Measurements from ENCODE around the gene ACTRT2.

Gene ACTRT2

DNA sequence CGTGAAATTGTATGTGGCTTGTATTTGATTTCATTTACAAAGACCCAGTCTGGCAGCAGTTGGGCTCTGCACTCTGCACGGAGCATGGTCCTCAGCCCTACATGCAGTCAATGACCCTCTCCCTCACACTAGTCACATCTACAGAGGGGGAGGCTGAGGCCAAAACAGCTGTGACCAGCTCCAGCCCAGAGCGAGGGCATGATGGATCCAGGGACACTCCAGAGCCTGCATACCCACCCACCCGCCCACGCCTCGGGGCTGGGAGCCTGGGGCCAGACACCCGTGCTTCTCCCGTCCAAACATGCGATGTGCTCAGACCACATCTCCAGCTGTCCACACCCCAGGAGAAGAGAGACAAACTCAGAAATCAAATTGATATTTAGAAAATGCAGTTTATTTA, 33.8 kb downstream of the ACTRT2 start:
- DNase-seq (ENCODE audit: low read depth): no peak

DNA sequence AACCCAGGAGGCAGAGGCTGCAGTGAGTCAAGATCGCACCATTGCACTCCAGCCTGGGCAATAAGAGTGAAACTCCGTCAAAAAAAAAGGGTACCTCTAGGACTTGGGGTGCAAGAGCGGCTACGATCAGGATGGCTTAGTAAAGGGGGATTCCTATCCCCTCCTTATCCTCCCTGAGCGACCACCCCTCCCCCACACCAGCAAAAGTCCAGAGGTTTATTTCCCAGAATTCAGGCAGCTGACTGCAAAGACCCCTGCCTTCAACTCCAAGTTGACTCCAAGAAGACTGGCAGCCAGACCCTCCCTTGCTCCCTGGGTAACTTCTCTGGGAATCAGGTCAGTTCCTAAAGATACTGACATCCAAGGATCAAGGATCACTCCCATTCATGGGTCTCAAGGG, 35.4 kb downstream of the ACTRT2 start:
- no peak for DNase-seq (ENCODE audit: low read depth)

DNA sequence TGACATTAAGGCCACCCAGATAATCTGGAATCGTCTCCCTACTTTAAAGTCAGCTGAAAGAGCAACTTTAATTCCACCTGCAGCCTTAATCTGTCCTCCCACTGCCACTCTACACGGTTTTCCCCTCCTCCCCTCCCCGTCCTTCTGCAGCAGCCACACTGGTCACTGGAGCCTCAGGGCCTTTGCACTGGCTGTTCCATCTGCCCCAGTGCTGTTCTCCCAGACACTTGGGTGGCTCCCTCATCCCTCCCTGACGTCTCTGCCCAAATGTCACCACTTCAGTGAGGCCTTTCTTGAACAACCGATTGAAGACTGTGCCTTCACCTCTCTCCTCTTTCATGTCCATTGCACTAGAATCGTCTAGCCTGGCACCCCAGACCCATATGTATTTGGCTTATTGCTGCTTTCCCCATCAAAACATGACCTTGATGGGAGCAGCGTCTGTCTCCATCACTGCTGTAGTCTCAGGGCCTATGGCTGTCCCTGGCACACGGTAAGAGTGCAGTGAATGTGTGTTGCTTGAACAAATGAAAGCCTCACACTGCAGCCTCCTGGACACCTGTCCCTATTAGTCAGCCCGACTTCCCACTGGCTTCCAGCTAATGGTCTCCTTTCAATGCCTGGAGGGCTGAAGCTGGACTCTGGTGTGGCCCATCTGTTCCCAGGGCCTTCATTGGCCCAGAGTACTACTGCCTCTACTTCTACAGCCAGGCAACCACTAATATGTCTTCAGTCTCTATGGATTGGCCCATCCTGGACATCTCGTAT, 37.2 kb downstream of the ACTRT2 start:
- DNase-seq (ENCODE audit: low read depth): no peak

DNA sequence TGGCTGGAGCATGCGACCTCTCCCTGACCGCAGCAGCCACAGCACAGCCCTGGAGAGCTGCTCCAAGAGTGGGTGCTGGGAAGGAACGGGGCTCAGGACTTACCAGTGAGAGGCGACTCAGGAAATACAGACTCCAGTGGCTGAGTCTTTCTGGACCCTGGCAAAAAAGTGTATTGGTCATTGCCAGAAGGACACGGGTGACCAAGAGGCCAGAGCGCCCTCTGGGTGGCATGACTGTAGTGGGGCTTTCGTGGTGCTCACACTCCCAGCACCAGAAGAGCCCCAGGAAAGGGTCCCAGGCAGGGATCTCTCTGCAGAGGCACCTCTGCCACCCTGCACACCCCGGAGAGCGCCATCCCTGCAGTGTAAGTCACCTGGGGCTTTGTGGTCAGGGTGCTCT, 38.9 kb downstream of the ACTRT2 start:
- no peak for DNase-seq (ENCODE audit: low read depth)

DNA sequence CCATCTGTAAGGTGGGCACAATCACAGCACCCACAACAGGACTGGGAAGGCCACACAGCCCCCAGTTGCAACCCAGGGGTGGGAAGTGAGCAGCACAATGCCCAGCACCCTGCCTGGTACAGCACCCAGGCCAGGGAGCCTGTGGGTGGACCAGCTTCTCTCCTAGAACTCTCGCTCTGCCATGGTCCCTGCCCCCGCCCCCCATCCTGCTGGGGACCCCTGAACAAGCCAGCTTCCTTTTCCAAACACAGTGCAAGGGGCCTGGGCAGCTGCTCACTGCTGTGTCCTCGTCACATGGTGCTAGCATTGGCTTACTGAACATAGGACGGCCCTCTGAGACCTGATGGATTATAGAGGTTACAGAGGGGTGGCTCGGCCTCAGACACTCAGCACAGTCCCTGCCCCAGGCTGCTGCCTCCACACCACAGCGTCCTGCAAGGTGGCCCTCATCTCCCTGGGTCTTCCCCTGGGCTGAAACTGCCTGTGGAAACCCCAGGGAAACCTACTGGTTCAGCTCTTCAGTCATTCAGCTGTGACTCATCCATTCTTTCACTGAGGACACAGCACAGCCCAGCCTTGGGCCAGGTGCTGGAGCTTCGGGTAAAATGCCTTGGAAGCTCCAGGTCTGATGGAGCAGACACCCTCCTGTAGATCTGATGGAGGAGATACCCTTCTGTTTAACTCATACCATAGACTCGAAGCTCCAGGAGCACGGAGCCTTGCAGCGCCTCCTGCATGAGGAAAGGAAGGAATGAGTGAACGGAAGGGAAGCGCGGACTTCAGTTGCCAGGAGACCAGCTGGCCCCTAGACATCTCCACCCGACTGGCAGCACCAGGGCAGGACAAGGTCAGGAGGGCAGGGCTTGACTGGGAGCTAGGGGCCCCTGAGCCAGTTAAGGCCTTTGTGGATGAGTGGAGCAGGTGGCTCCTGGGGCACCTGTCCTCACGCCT, 39.6 kb downstream of the ACTRT2 start:
- no peak for DNase-seq (ENCODE audit: low read depth)

DNA sequence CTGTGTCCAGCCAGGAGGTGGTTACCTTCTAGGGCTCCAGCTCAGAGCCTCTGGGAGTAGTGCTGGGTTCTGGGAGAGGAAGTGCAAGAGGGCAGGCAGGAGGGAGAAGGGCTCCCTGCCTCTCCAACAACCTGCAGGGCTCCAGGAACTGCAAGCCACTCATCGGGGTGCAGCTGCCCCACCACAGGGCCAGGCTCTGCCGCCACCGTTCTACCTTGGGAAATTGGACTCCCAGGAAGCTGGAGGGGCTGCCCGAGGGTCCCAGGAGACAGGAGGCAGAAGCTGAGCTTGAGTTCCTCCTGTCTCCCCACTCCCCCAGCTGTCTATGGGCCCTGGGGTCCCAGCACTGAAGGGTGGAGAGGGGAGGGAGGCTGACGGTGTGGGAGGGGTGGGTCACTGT, 40.3 kb downstream of the ACTRT2 start:
- no peak for DNase-seq (ENCODE audit: low read depth)

DNA sequence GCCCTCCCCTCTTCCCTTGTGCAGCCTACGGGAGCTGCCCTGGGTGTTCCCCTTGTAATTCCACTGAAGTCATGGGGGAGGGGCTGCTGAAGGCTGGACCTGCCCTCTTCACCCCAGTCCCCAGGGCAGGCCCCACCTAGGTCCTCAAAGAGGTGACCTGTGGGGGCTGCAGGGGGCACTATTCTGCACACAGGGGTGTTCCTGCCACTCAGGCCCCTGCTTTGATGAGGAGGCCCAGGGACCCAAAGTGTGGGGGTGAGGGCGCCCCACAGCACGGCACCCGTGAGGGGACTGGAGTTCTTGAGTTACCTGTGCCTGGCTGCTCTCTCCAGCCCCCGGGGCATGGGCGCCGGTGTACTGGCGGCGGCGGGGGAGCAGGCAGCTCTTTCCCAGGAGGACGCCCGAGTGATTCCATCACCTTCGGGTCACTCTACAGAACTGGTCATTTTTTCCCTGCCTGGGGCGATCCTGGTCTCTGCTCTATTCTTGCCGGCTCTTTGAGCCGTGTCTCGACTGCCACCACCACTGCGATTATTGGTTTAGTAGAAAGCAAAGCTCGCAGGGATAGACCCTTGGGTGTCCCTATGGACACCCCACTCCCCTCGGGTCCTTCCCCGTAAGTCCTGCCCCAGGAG, 40.8 kb downstream of the ACTRT2 start:
- no peak for DNase-seq (ENCODE audit: low read depth)

DNA sequence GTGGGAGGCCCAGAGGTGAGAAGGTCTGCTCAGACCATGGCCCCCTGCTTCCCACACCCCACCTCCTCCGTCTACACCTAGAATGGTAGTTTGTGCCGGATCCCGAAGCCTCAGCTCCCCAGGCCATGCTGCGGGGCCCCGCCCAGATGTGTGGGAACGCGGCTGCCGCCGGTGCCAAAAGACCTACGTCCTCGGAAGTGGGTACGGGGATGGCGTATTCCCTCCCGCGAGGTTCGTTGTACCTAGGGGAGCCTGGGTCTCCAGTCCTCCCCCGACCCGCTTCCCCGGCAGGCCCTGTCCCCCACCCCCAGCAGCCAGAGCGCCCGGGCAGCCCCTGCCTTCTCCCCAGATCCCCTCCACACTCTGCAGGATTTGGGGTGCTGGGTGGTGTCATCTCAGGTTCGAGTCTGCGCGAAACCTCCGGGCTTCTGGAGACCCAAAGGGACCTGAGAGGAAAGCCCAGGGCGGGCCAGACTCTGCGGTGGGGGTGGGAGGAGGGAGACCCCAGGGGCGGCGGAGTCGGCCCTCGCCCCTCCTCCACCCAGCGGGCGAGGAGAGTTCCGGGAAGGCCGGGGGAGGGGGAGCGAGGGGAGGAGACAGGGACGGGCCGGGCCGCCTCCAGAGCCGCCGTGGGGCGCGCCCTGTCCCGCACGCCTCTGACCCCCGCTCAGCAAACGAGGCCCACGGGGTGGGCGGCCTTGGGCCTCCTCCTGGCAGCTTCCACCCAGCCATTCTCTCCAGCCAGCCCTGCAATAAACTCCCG, 41.5 kb downstream of the ACTRT2 start:
- DNase-seq (ENCODE audit: low read depth): no peak

DNA sequence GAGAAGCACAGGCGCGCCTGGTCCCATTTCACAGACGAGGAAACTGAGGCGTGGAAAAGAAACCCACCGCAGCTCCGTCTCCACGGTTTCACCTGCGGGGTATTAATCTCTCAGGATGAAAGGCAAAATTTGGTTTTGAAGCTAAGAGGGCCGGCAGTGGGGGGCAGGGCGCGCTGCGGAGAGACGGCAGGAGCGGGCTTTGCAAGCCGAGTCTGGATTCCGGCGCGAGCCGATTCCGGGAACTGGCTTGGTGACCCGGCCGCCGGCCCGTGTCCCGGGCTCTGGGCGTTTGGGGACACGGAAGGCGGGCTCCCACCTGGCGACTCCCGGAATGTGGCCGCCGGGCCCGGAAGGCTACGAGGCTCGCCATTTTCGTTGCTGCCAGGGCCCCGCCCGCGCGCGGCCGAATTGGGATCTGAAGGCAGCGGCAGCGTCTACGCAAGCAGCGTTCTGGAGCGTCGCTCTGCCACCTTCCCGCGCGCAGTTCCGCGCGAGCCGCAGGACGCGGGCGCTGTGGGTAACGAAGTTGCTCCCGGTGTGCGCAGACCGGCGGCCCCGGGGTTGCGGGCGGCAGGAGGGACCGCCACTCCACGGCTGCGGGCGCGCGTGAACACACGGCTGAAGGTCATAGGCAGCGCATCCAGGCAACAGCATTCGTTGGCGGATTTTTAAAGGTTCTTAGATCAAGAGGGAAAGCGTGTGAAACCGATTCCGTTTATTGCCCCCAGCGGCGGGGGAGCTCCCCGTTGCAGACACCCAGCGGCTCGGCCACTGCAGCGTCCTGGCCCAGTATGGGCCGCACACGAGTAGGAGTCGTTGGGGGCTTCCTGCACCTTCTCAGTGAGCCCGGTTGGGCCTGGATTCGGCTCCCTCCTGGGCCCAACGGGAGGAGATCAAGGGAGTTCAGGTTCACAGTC, 42.4 kb downstream of the ACTRT2 start:
- no peak for DNase-seq (ENCODE audit: low read depth)

DNA sequence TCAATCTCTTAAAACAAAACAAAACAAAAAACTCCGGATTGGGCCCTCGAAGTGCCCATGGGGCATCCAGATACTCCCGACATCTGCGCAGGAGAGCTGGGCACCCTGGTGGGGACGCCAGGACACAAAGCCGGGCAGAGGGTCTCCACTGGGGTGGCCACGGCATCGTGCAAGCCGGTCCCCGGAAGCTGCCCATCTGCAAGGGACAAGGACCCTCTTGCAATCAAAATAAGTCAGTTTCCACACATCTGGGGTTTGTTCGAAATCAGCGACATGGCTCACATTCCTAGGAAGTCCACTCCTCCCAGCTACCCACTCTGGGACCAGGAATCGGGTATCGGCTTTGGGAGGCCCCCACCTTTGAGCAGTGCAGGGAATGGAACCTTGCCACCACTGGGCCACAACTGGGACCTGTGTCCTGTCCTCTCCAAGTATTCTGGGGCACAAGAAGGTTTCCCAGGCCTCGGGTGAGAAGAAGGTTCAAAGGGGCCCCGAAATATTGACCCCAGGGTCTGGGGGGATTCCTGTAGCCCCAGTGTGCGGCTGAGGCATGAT, 43.1 kb downstream of the ACTRT2 start:
- DNase-seq (ENCODE audit: low read depth): no peak

DNA sequence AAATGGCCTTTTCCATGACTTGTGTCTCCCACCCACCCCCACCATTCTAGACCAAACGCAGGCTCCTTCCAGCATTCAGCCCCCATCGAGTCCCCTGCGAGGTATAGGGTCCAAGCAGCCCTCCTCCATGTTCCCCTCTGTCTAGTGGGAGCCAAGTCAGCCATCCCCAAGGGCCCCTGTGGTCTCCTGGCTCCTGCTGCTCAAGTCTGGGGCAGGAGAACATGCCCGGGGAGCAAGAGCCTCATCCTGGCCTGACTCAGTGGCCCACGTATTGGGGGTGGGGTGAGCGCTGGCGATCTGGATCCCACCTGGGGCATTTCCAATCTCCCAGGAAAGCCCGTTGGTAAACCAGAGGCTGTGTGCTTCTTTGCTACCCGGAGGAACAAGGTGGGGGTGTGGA, 43.6 kb downstream of the ACTRT2 start:
- DNase-seq (ENCODE audit: low read depth): no peak

DNA sequence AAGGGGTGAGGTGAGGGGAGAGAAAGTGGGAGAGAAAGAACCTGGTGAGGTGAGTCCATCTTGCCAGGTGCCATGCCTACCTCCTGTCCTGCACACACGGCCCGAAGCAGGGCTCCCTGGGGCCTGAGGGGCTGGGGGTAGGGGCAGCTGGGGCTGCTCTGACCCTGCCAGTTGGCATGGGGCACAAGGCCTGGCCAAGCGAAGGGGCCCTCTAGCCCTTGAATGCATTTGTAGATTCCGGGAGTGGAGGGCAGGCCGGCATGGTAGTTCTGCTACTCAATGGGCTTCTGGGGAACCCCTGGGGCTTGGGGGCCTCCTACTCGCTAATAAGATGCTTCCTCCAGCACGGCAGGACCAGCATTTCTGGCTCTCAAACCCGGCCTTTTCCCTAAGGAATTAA, 44.1 kb downstream of the ACTRT2 start:
- DNase-seq (ENCODE audit: low read depth): no peak

DNA sequence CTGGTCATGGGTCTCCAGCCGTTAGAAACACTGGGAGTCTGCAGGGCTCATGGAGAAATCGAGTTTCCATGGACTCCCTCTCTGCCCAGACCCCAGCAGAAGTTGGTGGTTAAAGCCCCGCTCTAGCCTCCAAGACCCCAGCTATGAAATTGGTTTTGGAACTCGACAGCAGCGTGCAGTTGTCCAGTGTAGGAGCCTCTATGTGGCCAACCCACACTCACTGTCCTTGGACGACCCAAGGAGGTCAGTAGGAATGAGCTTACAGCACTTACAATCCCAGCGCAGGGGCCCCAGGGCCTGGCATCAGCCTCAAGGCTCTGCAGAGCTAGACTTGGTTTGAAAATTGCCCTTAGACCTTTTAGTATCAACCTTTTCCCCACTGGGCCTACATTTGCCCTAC, 44.5 kb downstream of the ACTRT2 start:
- DNase-seq (ENCODE audit: low read depth): no peak

DNA sequence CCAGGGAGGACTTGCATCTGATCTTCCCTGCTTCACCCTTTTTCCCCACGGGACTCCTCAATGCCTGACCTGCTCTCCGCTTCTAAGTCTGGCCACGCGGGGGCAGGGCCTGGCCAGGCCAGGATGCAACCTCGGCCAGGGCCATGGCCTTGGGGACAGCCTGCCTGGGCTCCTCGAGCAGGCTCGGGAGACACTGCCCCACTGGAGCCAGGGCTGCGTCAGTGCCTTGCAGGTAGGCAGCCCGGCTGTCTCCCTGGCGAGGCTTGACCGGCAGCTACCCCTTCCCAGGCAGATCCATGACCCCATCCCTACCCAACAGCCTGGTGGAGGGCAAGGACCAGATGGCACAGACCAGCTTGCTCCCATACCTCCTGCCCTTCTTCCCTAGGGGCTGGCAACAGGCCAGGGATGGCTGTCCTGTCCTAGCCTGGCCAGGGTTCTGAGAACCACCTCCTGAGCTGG, 45.0 kb downstream of the ACTRT2 start:
- DNase-seq (ENCODE audit: low read depth): no peak

DNA sequence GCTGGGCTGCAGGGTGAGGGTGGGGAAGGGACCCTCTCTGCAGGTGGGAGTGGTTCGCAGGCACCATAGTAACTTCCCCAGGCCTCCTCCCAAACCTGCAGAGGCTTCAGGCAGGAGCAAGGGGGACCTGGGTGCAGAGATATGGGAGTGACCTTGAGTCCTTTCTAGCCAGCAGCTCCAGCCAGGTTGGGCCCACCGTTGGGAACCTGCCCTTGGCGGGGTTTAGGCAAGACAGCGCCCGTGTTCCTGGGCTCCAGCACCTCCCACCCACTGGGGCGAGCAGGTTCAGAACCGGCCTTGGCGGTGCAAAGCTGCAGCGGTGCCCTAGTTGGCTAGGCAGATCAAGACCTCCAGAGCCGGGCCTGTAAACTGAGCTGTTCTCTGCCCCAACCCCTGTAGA, 45.6 kb downstream of the ACTRT2 start:
- DNase-seq (ENCODE audit: low read depth): no peak

DNA sequence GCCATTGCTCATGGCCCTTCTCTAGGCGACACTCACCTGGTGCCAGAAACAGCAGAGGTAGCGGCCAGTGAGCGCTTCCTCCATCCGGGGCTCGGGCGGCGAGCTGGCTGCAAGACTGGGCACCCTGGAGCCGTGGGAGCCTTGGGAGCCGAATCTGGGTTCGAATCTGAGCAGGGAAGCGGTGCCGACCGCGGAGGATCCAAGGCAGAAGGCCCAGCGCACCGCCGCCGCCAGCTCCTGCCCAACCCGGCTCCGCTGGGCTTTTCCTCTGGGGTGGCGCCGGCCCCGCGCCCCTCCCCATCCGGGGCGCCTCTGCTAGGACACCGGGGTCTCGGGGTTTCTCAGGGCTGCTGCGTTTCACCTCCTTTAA, 46.0 kb downstream of the ACTRT2 start:
- DNase-seq (ENCODE audit: low read depth): no peak

DNA sequence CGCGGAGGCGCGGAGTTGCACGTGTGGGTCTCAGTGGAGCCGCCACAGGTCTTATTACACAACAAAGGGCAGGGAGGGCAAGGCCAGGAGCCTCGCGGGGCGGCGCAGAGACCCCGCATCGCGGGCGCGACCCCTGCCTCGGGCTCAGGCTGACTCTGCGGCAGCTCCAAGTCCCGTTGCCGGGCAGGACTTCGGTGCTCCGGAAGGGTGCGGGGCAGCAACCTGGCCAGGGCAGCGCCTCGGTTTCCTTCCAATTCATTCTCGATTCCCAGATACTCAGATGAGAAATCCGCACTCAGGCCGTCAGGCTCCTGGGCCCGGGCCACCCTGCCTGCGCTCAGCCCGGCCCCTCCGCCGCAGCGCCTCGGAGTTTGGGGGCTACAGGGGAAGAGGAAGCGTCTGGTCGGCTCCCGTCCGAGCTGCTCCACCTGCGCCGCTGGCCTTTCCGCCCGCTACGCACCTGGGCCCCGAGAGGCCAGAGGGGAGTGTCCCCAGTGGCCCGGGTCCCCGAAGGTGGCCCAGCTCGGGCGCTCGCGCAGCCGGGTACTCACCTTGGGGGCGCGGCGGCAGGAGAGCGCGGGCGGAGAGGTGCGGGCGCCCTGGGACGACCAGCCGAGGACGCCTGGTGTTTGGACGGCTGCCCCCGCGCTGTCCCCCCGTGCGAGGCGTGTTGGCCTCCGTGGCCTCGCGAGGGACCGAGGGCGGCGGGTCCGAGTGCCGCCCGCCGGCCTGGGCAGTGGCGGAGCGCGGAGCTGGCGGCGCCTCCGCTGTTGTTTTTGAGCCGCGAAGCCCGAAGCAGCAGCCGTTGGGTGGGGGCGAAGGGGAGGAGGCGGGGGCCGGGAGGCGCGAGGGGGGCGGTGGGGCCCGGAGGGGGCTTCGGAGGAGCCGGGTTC, 46.6 kb downstream of the ACTRT2 start:
- DNase-seq (ENCODE audit: low read depth): no peak

DNA sequence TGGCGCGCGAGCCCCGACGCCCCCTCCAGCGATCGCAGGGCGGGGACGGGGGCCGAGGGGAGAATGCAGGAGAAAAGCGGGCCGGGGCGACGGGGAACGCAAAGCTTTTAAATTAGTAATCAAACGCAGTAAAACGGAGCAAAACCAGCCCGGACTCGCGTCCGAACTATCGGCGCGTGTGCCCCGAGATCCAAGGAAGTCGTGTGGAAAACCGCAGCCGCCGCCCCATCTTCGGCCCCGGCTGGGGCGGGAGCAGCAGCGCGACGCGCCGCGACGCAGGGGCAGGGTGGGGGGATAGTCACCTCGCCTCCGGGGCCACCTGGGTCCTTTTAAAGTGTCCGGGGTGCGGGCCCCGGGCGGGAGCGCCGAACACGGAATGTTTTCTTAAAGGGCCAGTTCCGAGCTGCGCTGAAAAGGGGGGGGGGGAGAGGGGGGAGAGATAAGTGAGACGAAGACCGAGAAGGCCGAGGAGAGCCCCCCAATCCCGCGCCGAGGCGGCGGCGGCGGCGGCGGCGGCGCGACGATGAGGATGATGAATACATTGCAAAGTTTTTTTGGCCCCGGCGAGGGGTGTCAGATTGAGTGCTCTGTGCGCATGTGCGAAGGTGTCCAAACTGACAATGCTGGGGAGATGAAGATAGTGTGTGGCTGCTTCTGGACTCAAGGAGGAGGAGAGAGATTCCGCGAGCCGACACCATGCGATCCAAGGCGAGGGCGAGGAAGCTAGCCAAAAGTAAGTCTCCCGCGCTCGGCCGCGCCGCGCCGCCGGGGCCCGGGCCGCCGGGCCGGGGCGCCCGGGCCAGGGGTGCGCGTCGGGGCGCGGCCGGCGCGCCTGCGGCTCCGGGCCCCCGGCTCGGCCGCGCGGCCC, 47.5 kb downstream of the ACTRT2 start, which contains the start of gene PRDM16:
TSS of gene PRDM16 (plus strand) at position 640 of the 868 bp plus-strand sequence. CDS start at position 697, 57 bp downstream.
- no peak for DNase-seq (ENCODE audit: low read depth)
